Activated B cell treated with CpG ODN at 0.5 μM for 24 hours (primary cell): ENCODE results near the gene DEFB113. TPM values are rescaled to one million over a fixed set of nuclear protein-coding genes. Genes with fewer than 3 reads are reported as not detected.

Source experiments
- ATAC-seq: fragments of 200-7000 bp; cut with Tn5 transposase; one replicate; pipeline ENCODE4 v1.10.0; 2021; ENCODE audit warnings: low read depth, mild to moderate bottlenecking, moderate library complexity
- CTCF ChIA-PET: fragments of 350-600 bp; sonication (Branson Sonifier 250); formaldehyde crosslinking; loops from one replicate; lab custom pipeline; 2021; ENCODE audit warnings: antibody characterized with exemption; lab: Charles Lee
- POLR2A ChIA-PET: fragments of 350-600 bp; sonication (Branson Sonifier 250); formaldehyde crosslinking; loops from one replicate; lab custom pipeline; 2021; ENCODE audit warnings: antibody characterized with exemption; lab: Charles Lee
- DNase-seq: peaks from one replicate; pipeline ENCODE4 v3.0.0; 2022
- H3K27ac Mint-ChIP-seq: one replicate; pipeline ENCODE4 v1.8.0; 2020; ENCODE audit warnings: mixed read lengths
- H3K27me3 Mint-ChIP-seq: one replicate; pipeline ENCODE4 v1.8.0; 2021; ENCODE audit warnings: mixed read lengths
- H3K36me3 Mint-ChIP-seq: one replicate; pipeline ENCODE4 v1.8.0; 2021; ENCODE audit warnings: low read depth, mixed read lengths
- H3K4me1 Mint-ChIP-seq: one replicate; pipeline ENCODE4 v1.8.0; 2021; ENCODE audit warnings: mixed read lengths
- H3K4me3 Mint-ChIP-seq: one replicate; pipeline ENCODE4 v1.8.0; 2020; ENCODE audit warnings: mild to moderate bottlenecking, mixed read lengths
- H3K9me3 Mint-ChIP-seq: one replicate; pipeline ENCODE4 v1.8.0; 2020; ENCODE audit warnings: mixed read lengths
- CTCF ChIP-seq: fragments of 200-600 bp; IDR thresholded peaks from one replicate; pipeline ENCODE4 v1.8.0; 2022; ENCODE audit warnings: antibody characterized with exemption, mild to moderate bottlenecking
- intact Hi-C: fragments of 100-400 bp; cut with micrococcal nuclease; formaldehyde crosslinking; loops from one replicate; pipeline ENCODE4 v1.15.1; 2024
- total RNA-seq: library from RNA; stranded (reverse); gene quantifications from 2 replicates; pipeline ENCODE4 v1.2.3, GENCODE V29; 2022

The DEFB113 gene
- not detected in 2 replicates for total RNA-seq

GRCh38 chr6:49969605-49970004 lies at the start of gene DEFB113:
Gene DEFB113 (minus strand): TSS chr6:49969625. CDS start chr6:49969625, 0 bp downstream.
- Mint-ChIP-seq H3K4me3 (no peak within 1 kb of the TSS), H3K27me3 (no peaks in the 10 kb centered on the region), H3K4me1 (no peaks in the 10 kb centered on the region), H3K9me3 (no peaks in the 10 kb centered on the region), H3K36me3 (no peaks in the 10 kb centered on the region), H3K27ac (no peak within 1 kb of the TSS)
- ATAC-seq (no peak), DNase-seq (no peak)
- intact Hi-C loops = no loop called here
- CTCF ChIA-PET = no interaction called here
- POLR2A ChIA-PET = interaction anchor here (0.6 kb wide), 1 partner anchor 131 kb away, joined by 3 read pairs; no protein-coding TSS in a partner anchor
- TF ChIP-seq CTCF = no peak

- DNase-seq (no peak), ATAC-seq (no peak)
- Mint-ChIP-seq H3K4me3 (no peak overlapping the region), H3K36me3 (no peaks in the 10 kb centered on the region), H3K4me1 (no peaks in the 10 kb centered on the region), H3K9me3 (no peaks in the 10 kb centered on the region), H3K27me3 (no peaks in the 10 kb centered on the region), H3K27ac (no peak overlapping the region)
- ChIA-PET CTCF (no interaction called here), POLR2A (no interaction called here)
- TF ChIP-seq CTCF = no peak
- intact Hi-C loops = no loop called here
Observed at GRCh38 chr6:50007819-50008218, 38.4 kb upstream of the DEFB113 start.

GRCh38 chr6:50003139-50003538 lies 33.7 kb upstream of the DEFB113 start:
- H3K4me1 Mint-ChIP-seq = no peaks in the 10 kb centered on the region
- no peaks in the 10 kb centered on the region for H3K9me3 Mint-ChIP-seq
- ChIA-PET POLR2A (no interaction called here), CTCF (no interaction called here)
- ATAC-seq = no peak
- H3K27me3 Mint-ChIP-seq = no peaks in the 10 kb centered on the region
- no peak overlapping the region for H3K4me3 Mint-ChIP-seq
- intact Hi-C loops = no loop called here
- no peak for DNase-seq
- H3K36me3 Mint-ChIP-seq = no peaks in the 10 kb centered on the region
- no peak for TF ChIP-seq CTCF
- no peak overlapping the region for H3K27ac Mint-ChIP-seq

GRCh38 chr6:49995278-49995677 lies 25.9 kb upstream of the DEFB113 start:
- H3K27me3 Mint-ChIP-seq = no peaks in the 10 kb centered on the region
- no peak for TF ChIP-seq CTCF
- ATAC-seq (no peak), DNase-seq (no peak)
- intact Hi-C loops = no loop called here
- ChIA-PET CTCF (no interaction called here), POLR2A (no interaction called here)
- H3K27ac Mint-ChIP-seq = no peak overlapping the region
- no peak overlapping the region for H3K4me3 Mint-ChIP-seq
- H3K9me3 Mint-ChIP-seq = no peaks in the 10 kb centered on the region
- no peaks in the 10 kb centered on the region for H3K36me3 Mint-ChIP-seq
- no peaks in the 10 kb centered on the region for H3K4me1 Mint-ChIP-seq

- H3K36me3 Mint-ChIP-seq = no peaks in the 10 kb centered on the region
- CTCF ChIA-PET = no interaction called here
- H3K9me3 Mint-ChIP-seq = no peaks in the 10 kb centered on the region
- POLR2A ChIA-PET = no interaction called here
- TF ChIP-seq CTCF = no peak
- no peak for ATAC-seq
- intact Hi-C loops = no loop called here
- no peaks in the 10 kb centered on the region for H3K27me3 Mint-ChIP-seq
- no peak overlapping the region for H3K27ac Mint-ChIP-seq
- H3K4me3 Mint-ChIP-seq = no peak overlapping the region
- H3K4me1 Mint-ChIP-seq = no peaks in the 10 kb centered on the region
- DNase-seq = no peak
Observed at GRCh38 chr6:49988900-49989299, 19.5 kb upstream of the DEFB113 start.
